Measurements from ENCODE around the gene SH3RF3. TPM values are rescaled to one million over a fixed set of nuclear protein-coding genes. Genes with fewer than 3 reads are reported as not detected.

The SH3RF3 gene
- total and polyA plus RNA-seq, 2 of the 13 experiments (the other 11 are each of a cell fraction or from before 2014, with no cell fraction given), result 0.04 TPM; not detected in 1

GRCh38 chr2:109172556-109173105 is 43.6 kb downstream of the SH3RF3 start:
- TF ChIP-seq ZNF232 (CRISPR knock-in tag; IDR thresholded peaks at IDR 0.05; ENCODE audit: borderline replicate concordance) (no peak), TRIM24 (CRISPR knock-in tag; IDR thresholded peaks at IDR 0.05) (no peak), KDM4B (CRISPR knock-in tag; IDR thresholded peaks at IDR 0.05) (no peak), CERS6 (CRISPR knock-in tag; IDR thresholded peaks at IDR 0.05) (no peak), EEA1 (CRISPR knock-in tag; IDR thresholded peaks at IDR 0.05; ENCODE audit: borderline replicate concordance) (no peak), ZNF275 (CRISPR knock-in tag; IDR thresholded peaks at IDR 0.05; ENCODE audit: borderline replicate concordance) (no peak), PCBP1 (IDR thresholded peaks at IDR 0.05; ENCODE audit: borderline replicate concordance, low read depth, low read length) (no peak), ZXDC (CRISPR knock-in tag; IDR thresholded peaks at IDR 0.05) (no peak)
- no peaks in the 10 kb centered on the region for H3K36me3 ChIP-seq (replicated peaks in 1 of 2; ENCODE audit: control insufficient read depth in 1 of 2, insufficient read depth in 2 of 2, low read length in 2 of 2)
- CTCF ChIA-PET (ENCODE audit: low intra/inter-chr PET ratio, low total read pairs), result no interaction called here
- WGBS (ENCODE audit: low lambda C conversion rate), result 67% methylated on average over 7 of the region's 7 CpGs
- no peaks in the 10 kb centered on the region for H3K79me2 ChIP-seq (ENCODE audit: insufficient read depth, low read length)
- peaks cover 8% of the 10 kb centered on the region for H3K9me3 ChIP-seq (ENCODE audit: low read length)
- FAIRE-seq, result no peak
- POLR2A ChIA-PET, result no interaction called here
- H3K27ac ChIP-seq (ENCODE audit: extremely low read length, insufficient read depth, low read length), result no peak overlapping the region
- H3K9ac ChIP-seq (ENCODE audit: insufficient read depth, low read depth, low read length), result no peak overlapping the region
- no TSS peak for BruUV-seq (replicated peaks)
- H3K4me3 ChIP-seq (replicated peaks in 1 of 3; ENCODE audit: insufficient read depth in 1 of 3, low read depth in 2 of 3, low read length in 3 of 3), result no peak overlapping the region
- ATAC-seq, result no peak
- no peak for DNase-seq (ENCODE audit: low spot score)
- H4K20me1 ChIP-seq (ENCODE audit: insufficient read depth, low read length), result no peaks in the 10 kb centered on the region
- H3K4me1 ChIP-seq (ENCODE audit: insufficient read depth, low read length), result no peaks in the 10 kb centered on the region
- H3K4me2 ChIP-seq (ENCODE audit: low read depth, low read length), result no peak overlapping the region
- in situ Hi-C loops (cut with HindIII; ENCODE audit: extremely low pct_ligation_motif_present, low pct_unique_long_range_greater_than_20kb), result no loop called here
- H2AFZ ChIP-seq (ENCODE audit: low read length), result no peak overlapping the region
- peaks cover 0 to 1% of the 10 kb centered on the region in 2 experiments; a peak in 2 of 5 replicates for H3K27me3 ChIP-seq (ENCODE audit: control insufficient read depth in 1 of 2, insufficient read depth in 2 of 2, low read length in 2 of 2)
- intact Hi-C loops (cut with micrococcal nuclease; ENCODE audit: unreplicated experiment), result no loop called here
